HepG2 (cell line): ENCODE results near the gene PEX11B. TPM values are rescaled to one million over a fixed set of nuclear protein-coding genes. Genes with fewer than 3 reads are reported as not detected.

Experiments
- CREBL2 ChIP-seq: sonication (generic); formaldehyde crosslinking; IDR thresholded peaks from 2 replicates; pipeline ENCODE4 v1.8.1; 2023; ENCODE audit warnings: missing genetic modification reagents, mild to moderate bottlenecking, borderline replicate concordance
- E2F5 ChIP-seq: sonication (generic); formaldehyde crosslinking; conservative IDR thresholded peaks from 2 replicates; pipeline ENCODE4 v1.4.0; 2020; ENCODE audit warnings: missing genetic modification reagents
- KDM4B ChIP-seq: sonication (generic); formaldehyde crosslinking; IDR thresholded peaks from 2 replicates; pipeline ENCODE4 v1.4.0; 2020; ENCODE audit warnings: missing genetic modification reagents
- MEIS2 ChIP-seq: sonication (generic); formaldehyde crosslinking; IDR thresholded peaks from 2 replicates; pipeline ENCODE4 v1.9.0; 2021; ENCODE audit warnings: mild to moderate bottlenecking, missing genetic modification reagents
- NFAT5 ChIP-seq: sonication (generic); formaldehyde crosslinking; IDR thresholded peaks from 2 replicates; pipeline ENCODE4 v1.4.0; 2020; ENCODE audit warnings: missing genetic modification reagents
- NR1H2 ChIP-seq: sonication (generic); formaldehyde crosslinking; IDR thresholded peaks from 2 replicates; pipeline ENCODE4 v1.8.1; 2022; ENCODE audit warnings: low read depth, missing genetic modification reagents, borderline replicate concordance
- PRDM15 ChIP-seq: sonication (generic); formaldehyde crosslinking; IDR thresholded peaks from 2 replicates; pipeline ENCODE4 v1.4.0; 2020; ENCODE audit warnings: missing genetic modification reagents
- PRPF4 ChIP-seq: fragments of 200-400 bp; formaldehyde crosslinking; IDR thresholded peaks from 2 replicates; pipeline ENCODE4 v1.6.1; 2016; ENCODE audit warnings: low read length, low read depth; ENCODE audit not compliant: poor library complexity, severe bottlenecking
- REL ChIP-seq: sonication (generic); formaldehyde crosslinking; conservative IDR thresholded peaks from 2 replicates; pipeline ENCODE4 v1.8.0; 2022; ENCODE audit warnings: mild to moderate bottlenecking, missing genetic modification reagents, moderate library complexity
- TFAP4 ChIP-seq: sonication (generic); IDR thresholded peaks from 2 replicates; pipeline ENCODE4 v1.6.1; 2016; ENCODE audit warnings: low read depth, borderline replicate concordance
- TMF1 ChIP-seq: sonication (generic); formaldehyde crosslinking; IDR thresholded peaks from 2 replicates; pipeline ENCODE4 v1.8.1; 2022; ENCODE audit warnings: low read depth, missing genetic modification reagents
- ZNF512 ChIP-seq: sonication (generic); formaldehyde crosslinking; IDR thresholded peaks from 2 replicates; pipeline ENCODE4 v1.4.0; 2020; ENCODE audit warnings: mild to moderate bottlenecking, missing genetic modification reagents
- ZNF576 ChIP-seq: sonication (generic); formaldehyde crosslinking; IDR thresholded peaks from 2 replicates; pipeline ENCODE4 v1.4.0; 2020; ENCODE audit warnings: mild to moderate bottlenecking, missing genetic modification reagents
- ZNF598 ChIP-seq: sonication (generic); formaldehyde crosslinking; IDR thresholded peaks from 2 replicates; pipeline ENCODE4 v1.5.1; 2020; ENCODE audit warnings: mild to moderate bottlenecking, missing genetic modification reagents, borderline replicate concordance
- polyA plus RNA-seq, 8 experiments: library from polyadenylated mRNA; depleted of rRNA in 3 of 8; stranded (reverse) in 7 of 8; unstranded in 1 of 8; fragments of >200 nt; fragmentation: Illumina TruSeq in 4 of 8; extraction: Trizol in 4 of 8; gene quantifications; 2 replicates each; pipeline versions ENCODE4 v1.2.1 to v1.2.3, GENCODE V29; 2011 to 2016; ENCODE audit warnings: low read depth in 4 of 8, missing spikeins in 1 of 8, mixed read lengths in 1 of 8; ENCODE audit not compliant: insufficient read depth in 1 of 8
- total RNA-seq, 5 experiments: library from RNA; depleted of rRNA; stranded (reverse); fragments of >200 nt; fragmentation: Illumina TruSeq; extraction: Trizol; gene quantifications; 2 replicates each; pipeline ENCODE4 v1.2.3, GENCODE V29; 2016; ENCODE audit warnings: low read depth in 1 of 5

The PEX11B gene
- total and polyA plus RNA-seq, 2 of the 13 experiments (the other 11 are each of a cell fraction or from before 2014, with no cell fraction given), result 21.6 to 48.4 TPM

GRCh38 chr1:145918144-145918991 lies at the start of gene PEX11B (continued):
- TF ChIP-seq NFAT5 (CRISPR knock-in tag) (no peak), TMF1 (CRISPR knock-in tag) (no peak; the same call in 1 of the 2 replicates), E2F5 (no peak), PRPF4 (no peak), NR1H2 (CRISPR knock-in tag) (no peak), KDM4B (CRISPR knock-in tag) (no peak), MEIS2 (no peak), ZNF512 (no peak), ZNF598 (CRISPR knock-in tag) (peak; percentile 39; the same call in 1 of the 2 replicates), ZNF576 (no peak), PRDM15 (0 out of 2 replicates have a peak, but pooled peaks have one; percentile 32), TFAP4 (no peak), CREBL2 (CRISPR knock-in tag) (no peak), REL (0 out of 2 replicates have a peak, but pooled peaks have one; percentile 38)
